HG02973 (cell line): ENCODE data around the gene CACNG8.
"Not testable (repeated sequence)": the region's sequence is repeated elsewhere in the genome, so short reads cannot be mapped to it uniquely, and the experiment has no call there.

Source experiments
- ATAC-seq: cut with Tn5 transposase; IDR thresholded peaks from one replicate; pipeline ENCODE4 v1.9.1; 2021; ENCODE audit warnings: moderate library complexity; ENCODE audit not compliant: unreplicated experiment

CACNG8 gene

GRCh38 chr19:53962887-53963431, at the start of gene CACNG8:
CACNG8 (plus strand) TSS chr19:53962937.
- ATAC-seq: no peak

GRCh38 chr19:53915000-53915399, 47.7 kb upstream of the CACNG8 start:
- no peak for ATAC-seq

GRCh38 chr19:53916004-53916403, 46.7 kb upstream of the CACNG8 start:
- ATAC-seq: no peak

- ATAC-seq: no peak
Observed at GRCh38 chr19:53917356-53917755, 45.4 kb upstream of the CACNG8 start.

- ATAC-seq: no peak
Observed at GRCh38 chr19:53927739-53928138, 35.0 kb upstream of the CACNG8 start.

GRCh38 chr19:53936029-53936428, 26.7 kb upstream of the CACNG8 start:
- no peak for ATAC-seq

GRCh38 chr19:53942001-53942786, 20.5 kb upstream of the CACNG8 start:
- ATAC-seq: no peak

- ATAC-seq: no peak
Observed at GRCh38 chr19:53944416-53944815, 18.3 kb upstream of the CACNG8 start.

GRCh38 chr19:53944933-53945332, 17.8 kb upstream of the CACNG8 start:
- ATAC-seq: no peak

- ATAC-seq: no peak
Observed at GRCh38 chr19:53945441-53945840, 17.3 kb upstream of the CACNG8 start.

GRCh38 chr19:53945998-53946397, 16.7 kb upstream of the CACNG8 start:
- no peak for ATAC-seq

- ATAC-seq: no peak
Observed at GRCh38 chr19:53947624-53948023, 15.1 kb upstream of the CACNG8 start.

- ATAC-seq: not testable (repeated sequence)
Observed at GRCh38 chr19:53948611-53949010, 14.1 kb upstream of the CACNG8 start.

- ATAC-seq: no peak
Observed at GRCh38 chr19:53951436-53951835, 11.3 kb upstream of the CACNG8 start.

- ATAC-seq: no peak
Observed at GRCh38 chr19:53951947-53952346, 10.8 kb upstream of the CACNG8 start.

- no peak for ATAC-seq
Observed at GRCh38 chr19:53953383-53953782, 9.4 kb upstream of the CACNG8 start.

- no peak for ATAC-seq
Observed at GRCh38 chr19:53957448-53958167, 5.1 kb upstream of the CACNG8 start.

- no peak for ATAC-seq
Observed at GRCh38 chr19:53958168-53958571, 4.6 kb upstream of the CACNG8 start.

- ATAC-seq: no peak
Observed at GRCh38 chr19:53958823-53959757, 3.6 kb upstream of the CACNG8 start.

GRCh38 chr19:53960187-53960586, 2.5 kb upstream of the CACNG8 start:
- ATAC-seq: no peak

GRCh38 chr19:53960886-53961285, 1.9 kb upstream of the CACNG8 start:
- no peak for ATAC-seq
